Epithelial cell of proximal tubule (primary cell): Measurements from ENCODE around the gene KREMEN1. TPM values are rescaled to one million over a fixed set of nuclear protein-coding genes. Genes with fewer than 3 reads are reported as not detected.

Source experiments
- DNase-seq: peaks from one replicate; pipeline ENCODE4 v3.0.0-alpha.2; 2011; ENCODE audit warnings: low read depth
- H3K4me3 ChIP-seq: 2 replicates; pipeline ENCODE4 v1.5.1; 2011; ENCODE audit warnings: low read depth, mild to moderate bottlenecking, low read length
- total RNA-seq: library from RNA; depleted of rRNA; stranded (reverse); fragments of >200 nt; gene quantifications from 2 replicates; pipeline ENCODE4 v1.2.3, GENCODE V29; 2015
- TF ChIP-seq, protein P1 (sequence below): conservative IDR thresholded peaks from 2 replicates; pipeline ENCODE4 v1.5.1; 2012; ENCODE audit warnings: low read depth, mild to moderate bottlenecking, low read length

The KREMEN1 gene
- total RNA-seq, 1 donor from 2014 or later, result 10.8 TPM

DNA sequence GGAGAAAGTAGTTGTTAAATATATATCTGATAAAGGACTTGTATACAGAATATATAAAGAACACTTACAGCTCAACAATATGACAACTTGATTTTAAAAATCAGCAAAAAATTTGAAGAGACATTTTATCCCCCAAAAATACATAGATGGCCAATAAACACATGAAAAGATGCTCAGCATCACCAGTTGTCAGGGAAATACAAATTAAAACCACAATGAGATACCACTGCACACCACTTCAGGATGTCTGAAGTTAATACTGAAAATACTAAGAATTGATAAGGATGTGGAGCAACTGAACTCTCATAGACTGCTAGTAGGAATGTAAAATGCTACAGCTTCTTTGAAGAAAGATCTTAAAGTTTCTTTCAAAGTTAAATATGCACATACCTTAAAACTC, 49.2 kb downstream of the KREMEN1 start:
- no peak overlapping the region for H3K4me3 ChIP-seq
- no peak for DNase-seq
- TF ChIP-seq, protein P1, sequence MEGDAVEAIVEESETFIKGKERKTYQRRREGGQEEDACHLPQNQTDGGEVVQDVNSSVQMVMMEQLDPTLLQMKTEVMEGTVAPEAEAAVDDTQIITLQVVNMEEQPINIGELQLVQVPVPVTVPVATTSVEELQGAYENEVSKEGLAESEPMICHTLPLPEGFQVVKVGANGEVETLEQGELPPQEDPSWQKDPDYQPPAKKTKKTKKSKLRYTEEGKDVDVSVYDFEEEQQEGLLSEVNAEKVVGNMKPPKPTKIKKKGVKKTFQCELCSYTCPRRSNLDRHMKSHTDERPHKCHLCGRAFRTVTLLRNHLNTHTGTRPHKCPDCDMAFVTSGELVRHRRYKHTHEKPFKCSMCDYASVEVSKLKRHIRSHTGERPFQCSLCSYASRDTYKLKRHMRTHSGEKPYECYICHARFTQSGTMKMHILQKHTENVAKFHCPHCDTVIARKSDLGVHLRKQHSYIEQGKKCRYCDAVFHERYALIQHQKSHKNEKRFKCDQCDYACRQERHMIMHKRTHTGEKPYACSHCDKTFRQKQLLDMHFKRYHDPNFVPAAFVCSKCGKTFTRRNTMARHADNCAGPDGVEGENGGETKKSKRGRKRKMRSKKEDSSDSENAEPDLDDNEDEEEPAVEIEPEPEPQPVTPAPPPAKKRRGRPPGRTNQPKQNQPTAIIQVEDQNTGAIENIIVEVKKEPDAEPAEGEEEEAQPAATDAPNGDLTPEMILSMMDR, result no peak

DNA sequence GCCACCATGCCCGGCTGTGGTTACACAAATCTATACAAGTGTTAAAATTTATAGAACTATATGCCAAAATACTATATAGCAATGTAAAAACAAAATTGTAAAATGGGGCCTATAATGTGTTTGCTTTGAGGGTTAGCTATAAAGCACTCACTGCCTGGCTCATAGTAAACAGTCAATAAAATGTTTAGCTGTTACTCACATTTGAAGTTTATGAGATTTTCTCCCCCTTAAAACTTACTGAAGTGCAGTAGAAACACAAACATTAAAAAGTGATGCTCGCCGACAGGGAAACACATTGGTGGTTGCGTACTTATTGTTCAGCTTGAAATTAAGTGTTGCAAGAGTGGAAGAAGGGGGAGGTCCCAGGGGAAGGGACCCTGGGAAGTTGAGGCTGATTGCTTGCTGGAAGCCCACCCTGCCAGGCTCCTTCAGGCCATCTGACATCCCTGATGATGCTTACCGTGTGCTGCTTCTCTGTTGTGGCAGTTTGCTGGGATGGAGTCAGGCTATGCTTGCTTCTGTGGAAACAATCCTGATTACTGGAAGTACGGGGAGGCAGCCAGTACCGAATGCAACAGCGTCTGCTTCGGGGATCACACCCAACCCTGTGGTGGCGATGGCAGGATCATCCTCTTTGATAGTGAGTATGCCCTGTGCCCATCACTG, 52.1 kb downstream of the KREMEN1 start:
- TF ChIP-seq, protein P1, result no peak
- no peak for DNase-seq
- H3K4me3 ChIP-seq, result no peak overlapping the region

DNA sequence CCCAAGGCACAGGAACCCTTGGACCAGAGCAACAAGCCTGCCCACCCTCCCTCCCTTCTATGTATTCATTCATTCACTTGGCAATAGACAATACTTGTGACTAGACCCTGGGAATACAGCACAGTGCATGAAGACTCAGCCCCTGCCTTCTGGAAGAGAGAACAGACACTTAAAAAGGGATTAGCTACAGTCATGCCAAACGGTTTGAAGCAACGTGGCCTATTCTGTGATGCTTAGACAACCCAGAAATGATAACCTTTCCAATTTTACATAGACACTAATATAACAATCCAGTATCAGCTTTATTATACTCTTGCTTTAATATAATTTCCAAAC, 52.6 kb downstream of the KREMEN1 start:
- no peak for DNase-seq
- no peak overlapping the region for H3K4me3 ChIP-seq
- TF ChIP-seq, protein P1, result no peak

DNA sequence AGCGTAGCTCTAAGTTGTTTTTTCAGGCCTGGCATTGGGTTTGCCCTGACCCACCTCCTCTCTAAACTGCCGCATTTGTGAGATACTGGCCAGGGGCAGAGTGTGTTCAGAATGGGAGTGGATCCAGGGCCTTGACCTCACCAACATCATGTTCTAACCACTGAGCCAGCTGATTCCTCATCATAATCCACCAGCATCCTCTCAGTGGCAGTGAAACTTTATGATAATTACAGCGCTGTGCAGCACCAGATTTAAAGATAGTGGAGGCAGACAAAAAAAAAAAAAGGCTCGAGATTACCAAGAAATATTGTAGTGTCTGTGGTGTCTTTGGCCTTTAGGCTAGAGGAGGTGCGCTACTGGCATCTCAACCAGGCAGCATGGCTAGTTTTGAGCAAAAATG, 53.0 kb downstream of the KREMEN1 start:
- H3K4me3 ChIP-seq, result no peak overlapping the region
- no peak for DNase-seq
- TF ChIP-seq, protein P1, result no peak

DNA sequence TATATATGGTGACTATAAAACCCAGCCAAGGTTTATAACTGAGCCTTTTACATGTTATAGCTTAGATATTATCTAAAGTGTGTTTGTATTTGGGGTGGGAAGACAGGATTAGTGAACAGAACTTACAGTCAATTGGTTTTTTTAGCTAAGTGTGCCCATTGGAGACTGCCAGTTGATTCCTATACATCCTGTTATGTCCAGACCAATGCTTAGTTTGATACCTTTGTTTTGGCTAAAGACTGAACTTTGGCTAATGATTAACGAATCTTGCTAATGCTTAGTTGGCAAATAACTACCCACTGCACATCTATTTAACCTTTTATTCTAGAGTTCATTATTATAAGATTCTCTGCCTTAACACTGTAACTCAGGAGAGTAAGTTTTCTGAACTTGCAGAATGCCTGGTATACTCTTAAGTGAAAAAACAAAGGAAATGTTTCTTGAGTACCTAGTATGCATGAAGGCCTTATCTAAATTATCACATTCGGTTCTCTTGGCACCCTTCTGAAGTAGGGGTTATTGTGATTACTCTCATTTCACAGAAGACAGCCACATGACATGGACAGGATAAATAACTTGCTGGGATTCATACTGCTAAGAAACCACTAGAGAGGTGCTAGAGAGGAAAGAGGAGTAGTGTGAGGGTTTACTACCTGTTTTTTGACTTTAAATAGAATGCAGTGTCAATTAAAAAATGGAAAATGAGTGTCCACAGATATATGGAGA, 54.0 kb downstream of the KREMEN1 start:
- no peak for DNase-seq
- TF ChIP-seq, protein P1, result no peak

DNA sequence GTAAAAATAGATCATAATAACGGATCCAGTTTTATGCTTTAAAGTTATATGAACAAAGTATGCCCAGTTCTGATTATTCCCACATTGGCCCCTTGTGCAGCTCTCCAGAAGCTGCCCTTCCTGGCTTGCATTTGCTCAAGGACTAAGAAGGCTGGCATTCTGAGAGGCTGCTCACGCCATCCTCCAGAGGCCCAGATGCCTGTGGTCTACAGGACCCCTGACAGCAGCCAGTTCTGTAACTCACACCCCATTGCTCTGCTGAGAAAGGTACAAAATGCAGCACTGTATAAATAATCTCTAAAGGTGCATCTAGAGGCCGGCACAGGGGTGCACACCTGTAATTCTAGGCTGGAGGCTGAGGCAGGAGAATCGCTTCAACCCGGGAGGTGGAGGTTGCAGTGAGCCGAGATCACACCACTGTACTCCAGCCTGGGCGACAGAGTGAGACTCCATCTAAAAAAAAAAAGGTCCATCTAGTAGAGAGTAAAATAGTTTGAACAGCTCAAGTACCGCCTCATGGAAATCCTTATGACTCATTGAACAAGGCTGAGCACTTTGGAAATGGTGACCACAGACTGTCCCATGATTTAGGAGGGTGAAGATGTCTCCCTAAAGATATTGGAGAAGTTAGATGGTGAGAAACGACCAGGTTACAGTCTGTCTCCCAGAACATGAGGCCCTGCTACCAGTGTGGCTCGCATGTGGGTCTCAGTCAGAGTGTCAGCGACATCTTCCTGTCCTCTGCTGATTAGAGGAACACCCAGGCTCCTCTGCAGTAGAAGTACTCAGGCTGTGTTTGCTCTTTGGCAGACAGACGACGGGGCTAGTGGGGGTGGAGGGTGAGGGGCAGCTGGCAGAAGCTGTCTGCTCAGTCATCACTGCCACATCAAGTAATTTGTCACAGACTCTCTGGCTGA, 56.3 kb downstream of the KREMEN1 start:
- TF ChIP-seq, protein P1, result no peak
- no peak for DNase-seq
- no peak overlapping the region for H3K4me3 ChIP-seq

More for the DNA sequence above, 54.0 kb downstream of the KREMEN1 start:
- H3K4me3 ChIP-seq, result no peak overlapping the region
